Activated T-helper 1 cell treated with anti-CD3 and anti-CD28 coated beads, Interleukin-2, amount 50 U/mL, for 16 hours (primary cell): Measurements from ENCODE around the gene ZBTB18.
"Not testable (repeated sequence)": the region's sequence is repeated elsewhere in the genome, so short reads cannot be mapped to it uniquely, and the experiment has no call there.

Source experiments
- DNase-seq, 2 donors: peaks; one replicate each; pipeline ENCODE4 v3.0.0-alpha.2; 2020; ENCODE audit warnings: low read depth in 1 of 2, low spot score in 1 of 2

ZBTB18 gene

GRCh38 chr1:244050835-244051444, at the start of gene ZBTB18:
Gene ZBTB18, plus strand, starts transcription at chr1:244051283. Its CDS starts 149 bp downstream, at chr1:244051432.
- DNase-seq, result no peak

GRCh38 chr1:244002721-244003120, 48.4 kb upstream of the ZBTB18 start:
- no peak for DNase-seq

- no peak for DNase-seq
These were observed 45.6 kb upstream of the ZBTB18 start for GRCh38 chr1:244005455-244005854.

GRCh38 chr1:244006381-244006901, 44.6 kb upstream of the ZBTB18 start:
- DNase-seq, result no peak

- no peak for DNase-seq
These were observed 44.1 kb upstream of the ZBTB18 start for GRCh38 chr1:244006961-244007360.

- DNase-seq, result peak in 1 of 2 donors; percentile 18
These were observed 40.9 kb upstream of the ZBTB18 start for GRCh38 chr1:244010191-244010590.

GRCh38 chr1:244010703-244011123, 40.4 kb upstream of the ZBTB18 start:
- no peak for DNase-seq

- no peak for DNase-seq
These were observed 39.8 kb upstream of the ZBTB18 start for GRCh38 chr1:244011271-244011670.

- no peak for DNase-seq
These were observed 39.3 kb upstream of the ZBTB18 start for GRCh38 chr1:244011786-244012185.

GRCh38 chr1:244012202-244012601, 38.9 kb upstream of the ZBTB18 start:
- no peak for DNase-seq

GRCh38 chr1:244013100-244013499, 38.0 kb upstream of the ZBTB18 start:
- no peak for DNase-seq

GRCh38 chr1:244014862-244015261, 36.2 kb upstream of the ZBTB18 start:
- not testable (repeated sequence) for DNase-seq

GRCh38 chr1:244019982-244020485, 31.0 kb upstream of the ZBTB18 start:
- no peak for DNase-seq

- DNase-seq, result no peak
These were observed 29.7 kb upstream of the ZBTB18 start for GRCh38 chr1:244021427-244021826.

GRCh38 chr1:244022311-244022710, 28.8 kb upstream of the ZBTB18 start:
- DNase-seq, result no peak

GRCh38 chr1:244022864-244023440, 28.1 kb upstream of the ZBTB18 start:
- no peak for DNase-seq

- no peak for DNase-seq
These were observed 23.5 kb upstream of the ZBTB18 start for GRCh38 chr1:244027491-244028145.

- no peak for DNase-seq
These were observed 22.4 kb upstream of the ZBTB18 start for GRCh38 chr1:244028701-244029100.

GRCh38 chr1:244029124-244029523, 22.0 kb upstream of the ZBTB18 start:
- no peak for DNase-seq

GRCh38 chr1:244030481-244031040, 20.5 kb upstream of the ZBTB18 start:
- DNase-seq, result no peak

GRCh38 chr1:244035358-244035757, 15.7 kb upstream of the ZBTB18 start:
- no peak for DNase-seq

GRCh38 chr1:244037252-244037651, 13.8 kb upstream of the ZBTB18 start:
- no peak for DNase-seq
